Endodermal cell (in vitro differentiated cells): Measurements from ENCODE around the gene RNF10. TPM values are rescaled to one million over a fixed set of nuclear protein-coding genes. Genes with fewer than 3 reads are reported as not detected.

Experiments
- DNase-seq: peaks from one replicate; pipeline ENCODE4 v3.0.0-alpha.2; 2017
- H3K27ac ChIP-seq: 2 replicates; pipeline ENCODE4 v1.5.1; 2013; ENCODE audit warnings: mild to moderate bottlenecking, low read depth, low read length, moderate library complexity
- H3K27me3 ChIP-seq: 2 replicates; pipeline ENCODE4 v1.6.1; 2013; ENCODE audit warnings: mild to moderate bottlenecking, low read length, moderate library complexity; ENCODE audit not compliant: insufficient read depth, control insufficient read depth, poor library complexity, severe bottlenecking
- H3K36me3 ChIP-seq: 2 replicates; pipeline ENCODE4 v1.7.0; 2013; ENCODE audit warnings: mild to moderate bottlenecking, low read length, moderate library complexity; ENCODE audit not compliant: control insufficient read depth, insufficient read depth
- H3K4me1 ChIP-seq: one replicate; pipeline ENCODE4 v1.7.0; 2013; ENCODE audit warnings: low read length; ENCODE audit not compliant: control insufficient read depth, insufficient read depth
- H3K4me3 ChIP-seq: 2 replicates; pipeline ENCODE4 v1.5.1; 2013; ENCODE audit warnings: mild to moderate bottlenecking, low read length, moderate library complexity
- H3K9ac ChIP-seq: 2 replicates; pipeline ENCODE4 v1.6.1; 2013; ENCODE audit warnings: mild to moderate bottlenecking, low read length, moderate library complexity; ENCODE audit not compliant: poor library complexity, severe bottlenecking; ENCODE audit errors: extremely low read depth
- H3K9me3 ChIP-seq: 2 replicates; pipeline ENCODE4 v1.6.1; 2013; ENCODE audit warnings: mild to moderate bottlenecking, low read length, moderate library complexity; ENCODE audit not compliant: control insufficient read depth
- H3K27ac Mint-ChIP-seq: 2 replicates; pipeline ENCODE4 v1.8.0; 2020; ENCODE audit warnings: mixed read lengths
- H3K27me3 Mint-ChIP-seq: 2 replicates; pipeline ENCODE4 v1.8.0; 2021; ENCODE audit warnings: mild to moderate bottlenecking, mixed read lengths; ENCODE audit not compliant: insufficient read depth
- H3K36me3 Mint-ChIP-seq: 2 replicates; pipeline ENCODE4 v1.8.0; 2020; ENCODE audit warnings: low read depth, mixed read lengths
- H3K4me1 Mint-ChIP-seq: 2 replicates; pipeline ENCODE4 v1.8.0; 2020; ENCODE audit warnings: mixed read lengths
- H3K4me3 Mint-ChIP-seq: 2 replicates; pipeline ENCODE4 v1.8.0; 2020; ENCODE audit warnings: mild to moderate bottlenecking, moderate library complexity, mixed read lengths
- H3K9me3 Mint-ChIP-seq: 2 replicates; pipeline ENCODE4 v1.8.0; 2020; ENCODE audit warnings: mild to moderate bottlenecking, mixed read lengths
- WGBS, 2 experiments: methylation state at CpG; one replicate each; pipeline versions ENCODE4 v1.1.5 to v1.1.7; 2013; ENCODE audit warnings: missing lambda C conversion rate in 2 of 2, mixed read lengths in 1 of 2; ENCODE audit not compliant: insufficient coverage in 1 of 2, insufficient read length in 1 of 2; 5-methylcytosine and 5-hydroxymethylcytosine counted together
- total RNA-seq, 2 donors: library from RNA; stranded (reverse); fragmentation: NEBNext Ultra II Directional in 1 of 2; extraction: Animal tissue kit (Norgen Biotek cat#: 25700) in 1 of 2; gene quantifications; 2 replicates in 1 of 2; 3 replicates in 1 of 2; pipeline ENCODE4 v1.2.1, GENCODE V29; 2021
- TF ChIP-seq, protein P1 (sequence below): fragments of 200-600 bp; sonication (generic); conservative IDR thresholded peaks from 2 replicates; pipeline ENCODE4 v1.5.0; 2021; ENCODE audit warnings: antibody characterized with exemption, mild to moderate bottlenecking

RNF10 gene
- total RNA-seq, 2 donors from 2014 or later: 167 to 182 TPM

GRCh38 chr12:120592121-120593049 lies 58.2 kb downstream of the RNF10 start:
- Mint-ChIP-seq H3K36me3 (no peaks in the 10 kb centered on the region), H3K27ac (no peak overlapping the region), H3K9me3 (no peaks in the 10 kb centered on the region), H3K27me3 (peaks cover 2% of the 10 kb centered on the region), H3K4me1 (peaks cover 2% of the 10 kb centered on the region), H3K4me3 (no peak overlapping the region)
- Histone ChIP-seq H3K36me3 (no peaks in the 10 kb centered on the region), H3K9ac (no peak overlapping the region), H3K27me3 (no peaks in the 10 kb centered on the region), H3K4me1 (no peaks in the 10 kb centered on the region), H3K9me3 (no peaks in the 10 kb centered on the region), H3K27ac (no peak overlapping the region), H3K4me3 (no peak overlapping the region)
- 90 to 92% methylated on average over 4 to 8 of the region's 8 CpGs for WGBS, 2 experiments
- DNase-seq: no peak
- TF ChIP-seq, protein P1, sequence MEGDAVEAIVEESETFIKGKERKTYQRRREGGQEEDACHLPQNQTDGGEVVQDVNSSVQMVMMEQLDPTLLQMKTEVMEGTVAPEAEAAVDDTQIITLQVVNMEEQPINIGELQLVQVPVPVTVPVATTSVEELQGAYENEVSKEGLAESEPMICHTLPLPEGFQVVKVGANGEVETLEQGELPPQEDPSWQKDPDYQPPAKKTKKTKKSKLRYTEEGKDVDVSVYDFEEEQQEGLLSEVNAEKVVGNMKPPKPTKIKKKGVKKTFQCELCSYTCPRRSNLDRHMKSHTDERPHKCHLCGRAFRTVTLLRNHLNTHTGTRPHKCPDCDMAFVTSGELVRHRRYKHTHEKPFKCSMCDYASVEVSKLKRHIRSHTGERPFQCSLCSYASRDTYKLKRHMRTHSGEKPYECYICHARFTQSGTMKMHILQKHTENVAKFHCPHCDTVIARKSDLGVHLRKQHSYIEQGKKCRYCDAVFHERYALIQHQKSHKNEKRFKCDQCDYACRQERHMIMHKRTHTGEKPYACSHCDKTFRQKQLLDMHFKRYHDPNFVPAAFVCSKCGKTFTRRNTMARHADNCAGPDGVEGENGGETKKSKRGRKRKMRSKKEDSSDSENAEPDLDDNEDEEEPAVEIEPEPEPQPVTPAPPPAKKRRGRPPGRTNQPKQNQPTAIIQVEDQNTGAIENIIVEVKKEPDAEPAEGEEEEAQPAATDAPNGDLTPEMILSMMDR: no peak

GRCh38 chr12:120596901-120597300 lies 62.7 kb downstream of the RNF10 start:
- Histone ChIP-seq H3K4me3 (no peak overlapping the region), H3K27ac (no peak overlapping the region), H3K4me1 (no peaks in the 10 kb centered on the region), H3K9me3 (no peaks in the 10 kb centered on the region), H3K27me3 (no peaks in the 10 kb centered on the region), H3K9ac (no peak overlapping the region), H3K36me3 (no peaks in the 10 kb centered on the region)
- Mint-ChIP-seq H3K36me3 (no peaks in the 10 kb centered on the region), H3K4me1 (peaks cover 18% of the 10 kb centered on the region), H3K4me3 (no peak overlapping the region), H3K27ac (no peak overlapping the region), H3K9me3 (no peaks in the 10 kb centered on the region), H3K27me3 (peaks cover 5% of the 10 kb centered on the region)
- no peak for DNase-seq
- 96 to 100% methylated on average over 3 of the region's 3 CpGs for WGBS, 2 experiments
- TF ChIP-seq, protein P1: no peak

GRCh38 chr12:120597861-120598260 lies 63.7 kb downstream of the RNF10 start:
- no peaks in the 10 kb centered on the region for H3K9me3 Mint-ChIP-seq

More at GRCh38 chr12:120597861-120598260, 63.7 kb downstream of the RNF10 start:
- Histone ChIP-seq H3K4me3 (no peak overlapping the region), H3K27ac (no peak overlapping the region), H3K4me1 (no peaks in the 10 kb centered on the region), H3K36me3 (no peaks in the 10 kb centered on the region), H3K9me3 (no peaks in the 10 kb centered on the region), H3K9ac (no peak overlapping the region), H3K27me3 (no peaks in the 10 kb centered on the region)
- TF ChIP-seq, protein P1: no peak
- Mint-ChIP-seq H3K4me3 (no peak overlapping the region), H3K4me1 (peaks cover 18% of the 10 kb centered on the region), H3K27ac (no peak overlapping the region), H3K36me3 (no peaks in the 10 kb centered on the region), H3K27me3 (peaks cover 5% of the 10 kb centered on the region)
- DNase-seq: no peak
- 90 to 96% methylated on average over 3 of the region's 3 CpGs for WGBS, 2 experiments
